GM19468 (cell line): ENCODE results near the gene PRKX.
"Not testable (repeated sequence)": the region's sequence is repeated elsewhere in the genome, so short reads cannot be mapped to it uniquely, and the experiment has no call there.

ENCODE experiments used
- ATAC-seq: cut with Tn5 transposase; IDR thresholded peaks from one replicate; pipeline ENCODE4 v1.9.1; 2021; ENCODE audit warnings: mild to moderate bottlenecking, moderate library complexity, moderate number of reproducible peaks; ENCODE audit not compliant: unreplicated experiment; ENCODE audit errors: extremely low read depth

Gene PRKX

GRCh38 chrX:3713225-3713936, at the start of gene PRKX:
Gene PRKX (minus strand): TSS chrX:3713649. CDS start chrX:3713253, 396 bp downstream.
- ATAC-seq, result peak; percentile 70

- no peak for ATAC-seq
These were observed 49.7 kb upstream of the PRKX start for GRCh38 chrX:3763111-3763510.

GRCh38 chrX:3757510-3758025, 44.1 kb upstream of the PRKX start:
- no peak for ATAC-seq

- ATAC-seq, result no peak
These were observed 34.7 kb upstream of the PRKX start for GRCh38 chrX:3748052-3748559.

- ATAC-seq, result no peak
These were observed 30.5 kb upstream of the PRKX start for GRCh38 chrX:3743801-3744439.

GRCh38 chrX:3740946-3741345, 27.5 kb upstream of the PRKX start:
- not testable (repeated sequence) for ATAC-seq

- no peak for ATAC-seq
These were observed 25.1 kb upstream of the PRKX start for GRCh38 chrX:3738509-3738908.

- ATAC-seq, result not testable (repeated sequence)
These were observed 23.1 kb upstream of the PRKX start for GRCh38 chrX:3736536-3736935.

GRCh38 chrX:3735891-3736290, 22.4 kb upstream of the PRKX start:
- not testable (repeated sequence) for ATAC-seq

- ATAC-seq, result not testable (repeated sequence)
These were observed 21.0 kb upstream of the PRKX start for GRCh38 chrX:3734456-3734855.

- no peak for ATAC-seq
These were observed 19.6 kb upstream of the PRKX start for GRCh38 chrX:3733043-3733430.

- not testable (repeated sequence) for ATAC-seq
These were observed 19.0 kb upstream of the PRKX start for GRCh38 chrX:3732326-3733042.

GRCh38 chrX:3728454-3728853, 15.0 kb upstream of the PRKX start:
- no peak for ATAC-seq

GRCh38 chrX:3723460-3723859, 10.0 kb upstream of the PRKX start:
- not testable (repeated sequence) for ATAC-seq

GRCh38 chrX:3717742-3718420, 4.4 kb upstream of the PRKX start:
- ATAC-seq, result no peak

GRCh38 chrX:3715921-3716320, 2.5 kb upstream of the PRKX start:
- ATAC-seq, result no peak

GRCh38 chrX:3714706-3715479, 1.4 kb upstream of the PRKX start:
- ATAC-seq, result not testable (repeated sequence)

GRCh38 chrX:3713937-3714434, 537 bp upstream of the PRKX start:
- ATAC-seq, result no peak

GRCh38 chrX:3712870-3713224, 602 bp downstream of the PRKX start:
- peak; percentile 10 for ATAC-seq
